HepG2 (cell line): ENCODE measurements around the gene PIANP. TPM values are rescaled to one million over a fixed set of nuclear protein-coding genes. Genes with fewer than 3 reads are reported as not detected.

ENCODE experiments used
- ATAC-seq: fragments of 200-7000 bp; cut with Tn5 transposase; 3 replicates; pipeline ENCODE4 v1.9.1; 2020; ENCODE audit warnings: mild to moderate bottlenecking, moderate library complexity
- BruUV-seq: library from RNA; stranded (reverse); fragments of 400-500 nt; replicated peaks from 2 replicates; lab custom pipeline; 2021; lab: Mats Ljungman, UMichigan
- CTCF ChIA-PET: fragments of 300-600 bp; formaldehyde crosslinking; extraction: SDS; loops from one replicate; lab custom pipeline; 2021; ENCODE audit warnings: low total read pairs, inconsistent platforms, low intra/inter-chr PET ratio; lab: Yijun Ruan, JAX
- POLR2A ChIA-PET: fragments of 350-600 bp; sonication (Branson Sonifier 250); formaldehyde crosslinking; loops from one replicate; lab custom pipeline; 2020; ENCODE audit warnings: antibody characterized with exemption, inconsistent platforms; lab: Yijun Ruan, JAX
- DNase-seq: peaks from one replicate; pipeline ENCODE4 v3.0.0-alpha.2; 2015; ENCODE audit warnings: low spot score
- FAIRE-seq: peaks from 3 replicates; lab custom pipeline; 2011; peaks lifted over from hg19 to GRCh38; lab: Jason Lieb, UNC
- H2AFZ ChIP-seq: one replicate; pipeline ENCODE4 v1.6.1; 2011; ENCODE audit warnings: low read length, inconsistent platforms
- H3K27ac ChIP-seq: fragments of 300-600 bp; 3 replicates; pipeline ENCODE4 v1.8.0; 2011; ENCODE audit warnings: mixed run types, mild to moderate bottlenecking, mixed read lengths, low read length, inconsistent platforms; ENCODE audit not compliant: insufficient read depth; ENCODE audit errors: extremely low read length
- H3K27me3 ChIP-seq, 2 experiments: fragments of 200-600 bp in 1 of 2; 2 replicates in 1 of 2; 3 replicates in 1 of 2; pipeline versions ENCODE4 v1.6.0 to v1.8.0; 2011; ENCODE audit warnings: low read length in 2 of 2, mild to moderate bottlenecking in 2 of 2, moderate library complexity in 2 of 2, inconsistent platforms in 1 of 2; ENCODE audit not compliant: insufficient read depth in 2 of 2, control insufficient read depth in 1 of 2
- H3K36me3 ChIP-seq, 2 experiments: fragments of 200-600 bp in 1 of 2; replicated peaks in 1 of 2; 2 replicates in 1 of 2; 3 replicates in 1 of 2; pipeline versions ENCODE4 v1.5.1 to v1.8.0; 2011; ENCODE audit warnings: low read length in 2 of 2, inconsistent platforms in 1 of 2; ENCODE audit not compliant: insufficient read depth in 2 of 2, control insufficient read depth in 1 of 2
- H3K4me1 ChIP-seq: 2 replicates; pipeline ENCODE4 v1.5.1; 2012; ENCODE audit warnings: low read length, inconsistent platforms; ENCODE audit not compliant: insufficient read depth
- H3K4me2 ChIP-seq: 2 replicates; pipeline ENCODE4 v1.6.0; 2011; ENCODE audit warnings: low read depth, low read length, inconsistent platforms
- H3K4me3 ChIP-seq, 3 experiments: fragments of 200-600 bp in 1 of 3; sonication (generic), shearing (Covaris generic) in 1 of 3; replicated peaks in 1 of 3; 2 replicates each; pipeline ENCODE4 v1.5.1; 2011 to 2016; ENCODE audit warnings: low read length in 3 of 3, inconsistent platforms in 2 of 3, low read depth in 2 of 3, mild to moderate bottlenecking in 2 of 3, control low read depth in 1 of 3, mixed read lengths in 1 of 3; ENCODE audit not compliant: insufficient read depth in 1 of 3
- H3K79me2 ChIP-seq: one replicate; pipeline ENCODE4 v1.6.1; 2011; ENCODE audit warnings: low read length, inconsistent platforms; ENCODE audit not compliant: insufficient read depth
- H3K9ac ChIP-seq: 2 replicates; pipeline ENCODE4 v1.6.0; 2011; ENCODE audit warnings: mild to moderate bottlenecking, low read depth, low read length, inconsistent platforms; ENCODE audit not compliant: insufficient read depth
- H3K9me3 ChIP-seq: 2 replicates; pipeline ENCODE4 v1.5.1; 2012; ENCODE audit warnings: mild to moderate bottlenecking, low read length
- H4K20me1 ChIP-seq: 2 replicates; pipeline ENCODE4 v1.6.0; 2011; ENCODE audit warnings: inconsistent platforms, mild to moderate bottlenecking, low read length, moderate library complexity; ENCODE audit not compliant: insufficient read depth
- AGO2 ChIP-seq: fragments of 200-400 bp; formaldehyde crosslinking; optimal IDR thresholded peaks from 2 replicates; pipeline ENCODE3; 2017; ENCODE audit warnings: mild to moderate bottlenecking, low read depth, low read length, moderate library complexity
- EP300 ChIP-seq, 3 experiments: sonication (generic) in 1 of 3; formaldehyde crosslinking in 1 of 3; IDR thresholded peaks; 2 replicates each; pipeline versions ENCODE4 v1.5.1 to v1.6.1; 2011 to 2020; ENCODE audit warnings: low read depth in 2 of 3, low read length in 2 of 3, borderline replicate concordance in 1 of 3, improper control_type of control experiment in 1 of 3, mild to moderate bottlenecking in 1 of 3, missing genetic modification reagents in 1 of 3, moderate library complexity in 1 of 3
- ETV6 ChIP-seq: sonication (generic); formaldehyde crosslinking; conservative IDR thresholded peaks from 2 replicates; pipeline ENCODE4 v1.4.0; 2020; ENCODE audit warnings: missing genetic modification reagents
- NAIF1 ChIP-seq: sonication (generic); formaldehyde crosslinking; IDR thresholded peaks from 2 replicates; pipeline ENCODE4 v1.5.0; 2020; ENCODE audit warnings: mild to moderate bottlenecking, missing genetic modification reagents, borderline replicate concordance
- ZNF180 ChIP-seq: sonication (generic); formaldehyde crosslinking; IDR thresholded peaks from 2 replicates; pipeline ENCODE4 v1.4.0; 2020; ENCODE audit warnings: low read depth, missing genetic modification reagents, borderline replicate concordance
- ZNF367 ChIP-seq: sonication (generic); formaldehyde crosslinking; IDR thresholded peaks from 2 replicates; pipeline ENCODE4 v1.4.0; 2020; ENCODE audit warnings: missing genetic modification reagents, borderline replicate concordance
- ZNF616 ChIP-seq: sonication (generic); formaldehyde crosslinking; IDR thresholded peaks from 2 replicates; pipeline ENCODE4 v1.5.0; 2020; ENCODE audit warnings: low read depth, mild to moderate bottlenecking, missing genetic modification reagents
- WGBS: methylation state at CpG from one replicate; pipeline ENCODE4 v1.1.6; 2017; ENCODE audit warnings: low lambda C conversion rate; 5-methylcytosine and 5-hydroxymethylcytosine counted together
- in situ Hi-C: cut with HindIII; loops from 2 replicates; pipeline ENCODE4 v1.10.0; 2017; ENCODE audit warnings: low pct_unique_long_range_greater_than_20kb; ENCODE audit not compliant: extremely low pct_ligation_motif_present
- intact Hi-C: fragments of 100-400 bp; cut with micrococcal nuclease; formaldehyde crosslinking; loops from one replicate; pipeline ENCODE4 v1.10.0; 2022; ENCODE audit not compliant: unreplicated experiment
- polyA plus RNA-seq, 8 experiments: library from polyadenylated mRNA; depleted of rRNA in 3 of 8; stranded (reverse) in 7 of 8; unstranded in 1 of 8; fragments of >200 nt; fragmentation: Illumina TruSeq in 4 of 8; extraction: Trizol in 4 of 8; gene quantifications; 2 replicates each; pipeline versions ENCODE4 v1.2.1 to v1.2.3, GENCODE V29; 2011 to 2016; ENCODE audit warnings: low read depth in 4 of 8, missing spikeins in 1 of 8, mixed read lengths in 1 of 8; ENCODE audit not compliant: insufficient read depth in 1 of 8
- total RNA-seq, 5 experiments: library from RNA; depleted of rRNA; stranded (reverse); fragments of >200 nt; fragmentation: Illumina TruSeq; extraction: Trizol; gene quantifications; 2 replicates each; pipeline ENCODE4 v1.2.3, GENCODE V29; 2016; ENCODE audit warnings: low read depth in 1 of 5
- TF ChIP-seq, protein P1 (sequence below): IDR thresholded peaks from 2 replicates; pipeline ENCODE4 v1.6.1; 2018; ENCODE audit warnings: missing genetic modification reagents
- TF ChIP-seq, protein P2 (sequence below): sonication (generic); formaldehyde crosslinking; IDR thresholded peaks from 2 replicates; pipeline ENCODE4 v1.5.0; 2020; ENCODE audit warnings: mild to moderate bottlenecking, missing genetic modification reagents, moderate library complexity
- TF ChIP-seq, protein P3 (sequence below): IDR thresholded peaks from 2 replicates; pipeline ENCODE4 v1.6.1; 2016; ENCODE audit warnings: low read depth, missing genetic modification reagents, missing compliant biosample characterization
- TF ChIP-seq, protein P4 (sequence below): sonication (generic); formaldehyde crosslinking; IDR thresholded peaks from 2 replicates; pipeline ENCODE4 v1.4.0; 2020; ENCODE audit warnings: mild to moderate bottlenecking, missing genetic modification reagents
- TF ChIP-seq, protein P5 (sequence below): sonication (generic); formaldehyde crosslinking; IDR thresholded peaks from 2 replicates; pipeline ENCODE4 v1.4.0; 2020; ENCODE audit warnings: mild to moderate bottlenecking, missing genetic modification reagents

Gene PIANP
- total and polyA plus RNA-seq, 2 of the 13 experiments (the other 11 are each of a cell fraction or from before 2014, with no cell fraction given): not detected

DNA sequence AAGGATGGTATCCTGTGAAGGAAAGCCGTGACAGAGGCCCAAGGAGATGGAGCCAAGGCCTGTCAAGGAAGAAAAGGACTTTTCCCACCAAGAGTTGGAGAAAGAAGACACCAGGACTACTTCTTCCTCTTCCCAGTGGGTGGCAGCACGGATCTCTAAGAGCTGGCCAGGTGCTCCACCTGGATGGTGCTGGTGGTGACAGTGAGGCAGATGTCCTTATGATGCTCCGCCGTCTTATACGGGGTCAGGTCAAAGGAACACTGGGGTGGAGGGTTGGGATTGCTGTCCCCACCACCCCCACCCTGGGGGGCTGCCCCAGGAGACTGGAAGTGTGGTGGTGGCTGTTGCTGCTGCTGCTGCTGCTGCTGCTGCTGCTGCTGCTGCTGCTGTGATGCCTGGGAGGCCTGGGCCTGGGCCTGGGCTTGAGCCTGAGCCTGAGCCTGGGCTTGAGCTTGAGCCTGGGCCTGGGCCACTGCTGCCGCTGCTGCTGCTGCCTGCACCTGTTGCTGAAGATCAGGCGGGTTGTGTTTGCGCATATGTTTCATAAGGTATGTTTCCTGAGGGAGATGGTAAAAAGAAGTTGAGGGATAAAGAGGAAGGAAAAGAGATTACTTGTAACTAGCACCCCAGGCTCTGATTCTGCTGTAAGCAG is 32.9 kb downstream of the PIANP start:
- Histone ChIP-seq H3K79me2 (no peaks in the 10 kb centered on the region), H3K9me3 (no peaks in the 10 kb centered on the region), H3K36me3 (peaks cover 20 to 58% of the 10 kb centered on the region in 2 experiments), H3K27me3 (no peaks in the 10 kb centered on the region; a peak in 1 of 5 replicates), H3K4me3 (no peak overlapping the region), H2AFZ (no peak overlapping the region), H3K27ac (no peak overlapping the region), H4K20me1 (no peaks in the 10 kb centered on the region), H3K4me2 (no peak overlapping the region), H3K9ac (no peak overlapping the region), H3K4me1 (peaks cover 7% of the 10 kb centered on the region)
- FAIRE-seq (peak; percentile 39), DNase-seq (no peak), ATAC-seq (peak; percentile 14; the same call in 1 of the 3 replicates)
- in situ Hi-C loops: no loop called here
- intact Hi-C loops: no loop called here
- ChIA-PET CTCF (interaction anchor here (1.3 to 1.9 kb wide), 2 partner anchors 31 to 158 kb away, joined by 5 to 7 read pairs; no protein-coding TSS in a partner anchor), POLR2A (interaction anchor here (1.0 kb wide), 1 partner anchor 22 kb away, joined by 3 read pairs; the partner anchor contains the start of gene ZNF384)
- no TSS peak for BruUV-seq
- 87% methylated on average over 7 of the region's 8 CpGs for WGBS
- no peak for TF ChIP-seq NAIF1 (CRISPR knock-in tag)
- TF ChIP-seq, protein P1, sequence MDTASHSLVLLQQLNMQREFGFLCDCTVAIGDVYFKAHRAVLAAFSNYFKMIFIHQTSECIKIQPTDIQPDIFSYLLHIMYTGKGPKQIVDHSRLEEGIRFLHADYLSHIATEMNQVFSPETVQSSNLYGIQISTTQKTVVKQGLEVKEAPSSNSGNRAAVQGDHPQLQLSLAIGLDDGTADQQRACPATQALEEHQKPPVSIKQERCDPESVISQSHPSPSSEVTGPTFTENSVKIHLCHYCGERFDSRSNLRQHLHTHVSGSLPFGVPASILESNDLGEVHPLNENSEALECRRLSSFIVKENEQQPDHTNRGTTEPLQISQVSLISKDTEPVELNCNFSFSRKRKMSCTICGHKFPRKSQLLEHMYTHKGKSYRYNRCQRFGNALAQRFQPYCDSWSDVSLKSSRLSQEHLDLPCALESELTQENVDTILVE (CRISPR knock-in tag): no peak
- TF ChIP-seq ETV6 (CRISPR knock-in tag): no peak
- TF ChIP-seq, protein P2, sequence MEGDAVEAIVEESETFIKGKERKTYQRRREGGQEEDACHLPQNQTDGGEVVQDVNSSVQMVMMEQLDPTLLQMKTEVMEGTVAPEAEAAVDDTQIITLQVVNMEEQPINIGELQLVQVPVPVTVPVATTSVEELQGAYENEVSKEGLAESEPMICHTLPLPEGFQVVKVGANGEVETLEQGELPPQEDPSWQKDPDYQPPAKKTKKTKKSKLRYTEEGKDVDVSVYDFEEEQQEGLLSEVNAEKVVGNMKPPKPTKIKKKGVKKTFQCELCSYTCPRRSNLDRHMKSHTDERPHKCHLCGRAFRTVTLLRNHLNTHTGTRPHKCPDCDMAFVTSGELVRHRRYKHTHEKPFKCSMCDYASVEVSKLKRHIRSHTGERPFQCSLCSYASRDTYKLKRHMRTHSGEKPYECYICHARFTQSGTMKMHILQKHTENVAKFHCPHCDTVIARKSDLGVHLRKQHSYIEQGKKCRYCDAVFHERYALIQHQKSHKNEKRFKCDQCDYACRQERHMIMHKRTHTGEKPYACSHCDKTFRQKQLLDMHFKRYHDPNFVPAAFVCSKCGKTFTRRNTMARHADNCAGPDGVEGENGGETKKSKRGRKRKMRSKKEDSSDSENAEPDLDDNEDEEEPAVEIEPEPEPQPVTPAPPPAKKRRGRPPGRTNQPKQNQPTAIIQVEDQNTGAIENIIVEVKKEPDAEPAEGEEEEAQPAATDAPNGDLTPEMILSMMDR (CRISPR knock-in tag): peak; percentile 47
- TF ChIP-seq, protein P3, sequence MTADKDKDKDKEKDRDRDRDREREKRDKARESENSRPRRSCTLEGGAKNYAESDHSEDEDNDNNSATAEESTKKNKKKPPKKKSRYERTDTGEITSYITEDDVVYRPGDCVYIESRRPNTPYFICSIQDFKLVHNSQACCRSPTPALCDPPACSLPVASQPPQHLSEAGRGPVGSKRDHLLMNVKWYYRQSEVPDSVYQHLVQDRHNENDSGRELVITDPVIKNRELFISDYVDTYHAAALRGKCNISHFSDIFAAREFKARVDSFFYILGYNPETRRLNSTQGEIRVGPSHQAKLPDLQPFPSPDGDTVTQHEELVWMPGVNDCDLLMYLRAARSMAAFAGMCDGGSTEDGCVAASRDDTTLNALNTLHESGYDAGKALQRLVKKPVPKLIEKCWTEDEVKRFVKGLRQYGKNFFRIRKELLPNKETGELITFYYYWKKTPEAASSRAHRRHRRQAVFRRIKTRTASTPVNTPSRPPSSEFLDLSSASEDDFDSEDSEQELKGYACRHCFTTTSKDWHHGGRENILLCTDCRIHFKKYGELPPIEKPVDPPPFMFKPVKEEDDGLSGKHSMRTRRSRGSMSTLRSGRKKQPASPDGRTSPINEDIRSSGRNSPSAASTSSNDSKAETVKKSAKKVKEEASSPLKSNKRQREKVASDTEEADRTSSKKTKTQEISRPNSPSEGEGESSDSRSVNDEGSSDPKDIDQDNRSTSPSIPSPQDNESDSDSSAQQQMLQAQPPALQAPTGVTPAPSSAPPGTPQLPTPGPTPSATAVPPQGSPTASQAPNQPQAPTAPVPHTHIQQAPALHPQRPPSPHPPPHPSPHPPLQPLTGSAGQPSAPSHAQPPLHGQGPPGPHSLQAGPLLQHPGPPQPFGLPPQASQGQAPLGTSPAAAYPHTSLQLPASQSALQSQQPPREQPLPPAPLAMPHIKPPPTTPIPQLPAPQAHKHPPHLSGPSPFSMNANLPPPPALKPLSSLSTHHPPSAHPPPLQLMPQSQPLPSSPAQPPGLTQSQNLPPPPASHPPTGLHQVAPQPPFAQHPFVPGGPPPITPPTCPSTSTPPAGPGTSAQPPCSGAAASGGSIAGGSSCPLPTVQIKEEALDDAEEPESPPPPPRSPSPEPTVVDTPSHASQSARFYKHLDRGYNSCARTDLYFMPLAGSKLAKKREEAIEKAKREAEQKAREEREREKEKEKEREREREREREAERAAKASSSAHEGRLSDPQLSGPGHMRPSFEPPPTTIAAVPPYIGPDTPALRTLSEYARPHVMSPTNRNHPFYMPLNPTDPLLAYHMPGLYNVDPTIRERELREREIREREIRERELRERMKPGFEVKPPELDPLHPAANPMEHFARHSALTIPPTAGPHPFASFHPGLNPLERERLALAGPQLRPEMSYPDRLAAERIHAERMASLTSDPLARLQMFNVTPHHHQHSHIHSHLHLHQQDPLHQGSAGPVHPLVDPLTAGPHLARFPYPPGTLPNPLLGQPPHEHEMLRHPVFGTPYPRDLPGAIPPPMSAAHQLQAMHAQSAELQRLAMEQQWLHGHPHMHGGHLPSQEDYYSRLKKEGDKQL (CRISPR knock-in tag): no peak
- peak; percentile 37 for TF ChIP-seq AGO2
- TF ChIP-seq ZNF367 (CRISPR knock-in tag): no peak
- TF ChIP-seq, protein P4, sequence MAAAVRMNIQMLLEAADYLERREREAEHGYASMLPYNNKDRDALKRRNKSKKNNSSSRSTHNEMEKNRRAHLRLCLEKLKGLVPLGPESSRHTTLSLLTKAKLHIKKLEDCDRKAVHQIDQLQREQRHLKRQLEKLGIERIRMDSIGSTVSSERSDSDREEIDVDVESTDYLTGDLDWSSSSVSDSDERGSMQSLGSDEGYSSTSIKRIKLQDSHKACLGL (CRISPR knock-in tag): no peak
- TF ChIP-seq, protein P5, sequence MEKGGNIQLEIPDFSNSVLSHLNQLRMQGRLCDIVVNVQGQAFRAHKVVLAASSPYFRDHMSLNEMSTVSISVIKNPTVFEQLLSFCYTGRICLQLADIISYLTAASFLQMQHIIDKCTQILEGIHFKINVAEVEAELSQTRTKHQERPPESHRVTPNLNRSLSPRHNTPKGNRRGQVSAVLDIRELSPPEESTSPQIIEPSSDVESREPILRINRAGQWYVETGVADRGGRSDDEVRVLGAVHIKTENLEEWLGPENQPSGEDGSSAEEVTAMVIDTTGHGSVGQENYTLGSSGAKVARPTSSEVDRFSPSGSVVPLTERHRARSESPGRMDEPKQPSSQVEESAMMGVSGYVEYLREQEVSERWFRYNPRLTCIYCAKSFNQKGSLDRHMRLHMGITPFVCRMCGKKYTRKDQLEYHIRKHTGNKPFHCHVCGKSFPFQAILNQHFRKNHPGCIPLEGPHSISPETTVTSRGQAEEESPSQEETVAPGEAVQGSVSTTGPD: no peak
- no peak for TF ChIP-seq EP300 (IDR thresholded peaks at IDR 0.05; ENCODE audit: low read depth in 2 of 2, low read length in 2 of 2)
- no peak for TF ChIP-seq EP300 (CRISPR knock-in tag; IDR thresholded peaks at IDR 0.05; ENCODE audit: borderline replicate concordance)
- no peak for TF ChIP-seq ZNF180 (CRISPR knock-in tag)
- no peak for TF ChIP-seq ZNF616 (CRISPR knock-in tag)
